HG03045 (cell line): ENCODE data around the gene TNFAIP6.
A peak's percentile ranks its signal among the peaks of the same experiment; 100 is the strongest.
"Not testable (repeated sequence)": the region's sequence is repeated elsewhere in the genome, so short reads cannot be mapped to it uniquely, and the experiment has no call there.

ENCODE experiments used
- ATAC-seq: cut with Tn5 transposase; IDR thresholded peaks from one replicate; pipeline ENCODE4 v1.9.1; 2021; ENCODE audit warnings: mild to moderate bottlenecking, moderate library complexity; ENCODE audit not compliant: unreplicated experiment

The TNFAIP6 gene

DNA sequence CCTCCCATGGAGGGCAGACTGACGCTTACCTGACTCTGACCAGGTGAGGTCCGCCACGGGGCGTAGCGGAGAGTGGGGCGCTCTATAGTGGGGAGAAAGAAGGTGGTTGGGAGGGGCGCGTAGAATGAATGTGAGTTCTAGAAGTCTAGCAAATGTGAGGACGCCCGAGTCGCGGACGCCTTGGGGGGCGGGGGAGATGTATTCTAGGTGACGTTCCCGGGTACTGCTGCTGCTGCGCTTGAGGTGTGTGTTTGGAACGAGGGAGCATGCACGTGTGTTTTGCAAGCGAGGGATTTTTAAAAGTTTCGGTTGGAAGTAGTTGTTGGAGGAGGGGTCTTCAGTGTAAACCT lies 53.1 kb downstream of the TNFAIP6 start:
- peak; percentile 35 for ATAC-seq

DNA sequence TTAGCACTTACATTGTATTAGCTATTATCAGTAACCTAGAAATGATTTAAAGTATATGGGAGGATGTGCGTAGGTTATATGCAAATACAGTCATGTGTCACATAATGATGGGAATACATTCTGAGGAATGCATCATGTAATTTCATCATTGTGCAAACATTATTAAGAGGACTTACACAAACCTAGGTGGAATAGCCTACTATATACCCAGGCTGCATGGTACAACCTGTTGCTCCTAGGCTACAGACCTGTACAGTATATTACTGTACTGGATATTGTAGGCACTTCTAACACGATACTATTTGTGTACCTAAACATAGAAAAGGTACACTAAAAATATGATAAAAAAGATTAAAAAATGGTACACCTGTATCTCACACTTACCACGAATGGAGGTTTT lies 60.3 kb downstream of the TNFAIP6 start:
- ATAC-seq: no peak

DNA sequence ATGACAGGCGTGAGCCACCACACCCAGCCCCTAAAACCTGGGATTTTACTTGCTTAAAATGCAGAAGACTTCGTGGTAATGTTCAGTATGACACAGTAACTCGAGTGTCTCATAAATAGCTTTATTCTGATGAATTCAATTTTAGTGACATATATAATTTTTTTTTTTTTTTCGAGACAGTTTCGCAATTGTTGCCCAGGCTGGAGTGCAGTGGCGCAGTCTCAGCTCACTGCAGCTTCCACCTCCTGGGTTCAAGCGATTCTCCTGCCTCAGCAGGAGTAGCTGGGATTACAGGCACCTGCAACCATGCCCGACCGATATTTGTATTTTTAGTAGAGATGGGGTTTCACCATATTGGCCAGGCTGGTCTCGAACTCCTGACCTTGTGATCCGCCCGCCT lies 64.3 kb downstream of the TNFAIP6 start:
- not testable (repeated sequence) for ATAC-seq

DNA sequence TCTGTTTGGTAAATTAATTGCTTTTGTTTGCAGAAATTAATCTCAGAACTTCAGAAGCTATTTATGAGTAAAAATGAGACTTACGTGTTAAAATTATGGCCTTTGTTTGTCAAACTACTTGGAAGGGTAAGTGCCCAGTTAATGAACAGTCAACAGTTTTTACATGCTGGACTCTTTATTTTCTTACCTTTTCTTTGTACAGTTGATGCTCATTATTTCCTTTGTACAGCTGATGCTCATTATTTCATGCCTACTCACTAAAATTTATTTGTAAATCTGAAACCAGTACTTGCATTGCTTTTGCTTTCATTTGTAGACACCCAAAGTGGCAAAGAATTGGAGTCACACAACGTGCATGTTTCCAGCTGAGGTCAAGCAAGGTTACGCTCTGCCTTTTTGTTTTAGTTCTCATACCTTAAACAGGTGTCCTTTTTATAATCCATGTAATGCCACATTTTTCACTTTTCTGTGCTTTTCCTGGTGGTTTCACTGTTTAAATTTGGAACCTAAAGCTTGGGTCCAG lies 65.6 kb downstream of the TNFAIP6 start:
- peak; percentile 70 for ATAC-seq

DNA sequence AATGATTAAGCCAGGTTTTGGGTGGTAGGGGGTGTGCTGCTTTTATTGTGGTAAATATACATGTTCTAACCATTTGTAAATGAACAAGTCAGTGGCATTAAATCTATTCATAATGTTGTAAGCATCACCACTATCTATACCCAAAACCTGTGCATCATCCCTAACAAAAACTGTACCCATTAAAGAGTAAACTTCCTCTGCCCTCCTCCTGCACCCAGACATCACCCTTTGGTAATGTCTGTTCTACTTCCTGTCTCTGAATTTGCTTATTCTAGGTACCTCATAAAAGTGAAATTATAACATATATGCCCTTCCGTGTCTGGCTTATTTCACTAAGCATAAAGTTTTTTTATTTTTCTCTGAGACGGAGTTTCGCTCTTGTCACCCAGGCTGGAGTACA lies 66.4 kb downstream of the TNFAIP6 start:
- ATAC-seq: no peak
